ENCODE data around the gene SPTBN4. TPM values are rescaled to one million over a fixed set of nuclear protein-coding genes. Genes with fewer than 3 reads are reported as not detected.

SPTBN4 gene
- total RNA-seq: 10 to 100 TPM in 1 of 7 donors, 1 to 10 TPM in 6; 3.5 to 11.6 (median 7.3) TPM
- 1 to 10 TPM; 2.2 to 5.0 TPM for polyA plus RNA-seq
- long read RNA-seq, donor 1, partial matches to known transcripts: 2 of 4 reads
- long read RNA-seq, donor 1, other reads (novel, unspliced or antisense): 2 of 4 reads
- long read RNA-seq, donor 2: 0 reads
- long read RNA-seq, donor 3, full-length matches to known transcripts: 3 of 33 reads
- long read RNA-seq, donor 3, partial matches to known transcripts: 11 of 33 reads
- long read RNA-seq, donor 3, other reads (novel, unspliced or antisense): 19 of 33 reads

GRCh38 chr19:40466985-40467734 is at the start of gene SPTBN4:
TSS of gene SPTBN4 (plus strand) at chr19:40467001. CDS start at chr19:40472622, 5,621 bp downstream.
- peak; percentile 32 to 71 (median 63) for DNase-seq
- intact Hi-C loops (cut with DNase I): loop anchor here in 3 of 4 donors (10.0 kb wide), 3 partner anchors 108 to 138 kb away; partner anchors contain the start of genes LTBP4 (in 2 of the 3) and SHKBP1 (in 1 of the 3)
- 3 to 10% (median 3%) methylated on average over 11 to 87 of the region's 87 CpGs for WGBS, 3 donors

DNA sequence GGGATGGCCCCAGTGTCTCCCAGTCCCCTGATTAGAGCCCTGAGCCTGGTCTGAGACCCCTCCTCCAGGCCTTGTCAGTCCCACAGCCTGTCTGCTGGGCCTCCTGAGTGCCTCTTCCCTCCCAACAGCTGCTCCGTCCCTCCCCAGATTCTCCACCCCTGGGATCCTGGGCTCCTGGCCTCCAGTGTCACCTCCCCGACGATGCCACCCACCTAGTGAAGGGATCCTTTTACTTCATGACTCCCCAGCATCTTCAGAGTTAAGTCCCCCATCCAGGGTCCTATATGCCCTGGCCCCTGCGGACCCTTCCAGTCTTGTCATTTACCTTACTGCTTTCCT is 49.2 kb upstream of the SPTBN4 start:
- H3K27ac ChIP-seq: no peak overlapping the region
- no peaks in the 10 kb centered on the region for H3K4me1 ChIP-seq (ENCODE audit: insufficient read depth)
- no peaks in the 10 kb centered on the region for H3K36me3 ChIP-seq
- 73 to 80% (median 73%) methylated on average over 4 of the region's 4 CpGs for WGBS, 3 donors
- H3K4me3 ChIP-seq: no peak overlapping the region
- no peaks in the 10 kb centered on the region for H3K9me3 ChIP-seq
- no peaks in the 10 kb centered on the region for H3K27me3 ChIP-seq
- no peak for TF ChIP-seq CTCF (IDR thresholded peaks at IDR 0.05)
- TF ChIP-seq POLR2A (IDR thresholded peaks at IDR 0.05): no peak
- TF ChIP-seq EP300 (IDR thresholded peaks at IDR 0.05): no peak
- intact Hi-C loops (cut with DNase I): no loop called here
- no peak for DNase-seq

More at GRCh38 chr19:40466985-40467734, at the start of gene SPTBN4:
- no peaks in the 10 kb centered on the region for H3K27me3 ChIP-seq
- no peaks in the 10 kb centered on the region for H3K9me3 ChIP-seq
- H3K36me3 ChIP-seq: no peaks in the 10 kb centered on the region
- peak within 1 kb of the TSS; percentile 13 to 49 for H3K27ac ChIP-seq
- H3K4me3 ChIP-seq: peak within 1 kb of the TSS; percentile 46
- TF ChIP-seq EP300 (IDR thresholded peaks at IDR 0.05) (no peak), POLR2A (IDR thresholded peaks at IDR 0.05) (no peak), CTCF (IDR thresholded peaks at IDR 0.05) (no peak)
- peaks cover 8% of the 10 kb centered on the region for H3K4me1 ChIP-seq (ENCODE audit: insufficient read depth)

- peak overlapping the region in 1 of 2 donors; percentile 20 for H3K27ac ChIP-seq
- 85 to 98% (median 90%) methylated on average over 3 of the region's 3 CpGs for WGBS, 3 donors
- H3K27me3 ChIP-seq: no peaks in the 10 kb centered on the region
Observed at GRCh38 chr19:40418040-40418439, 48.8 kb upstream of the SPTBN4 start.

More at GRCh38 chr19:40418040-40418439, 48.8 kb upstream of the SPTBN4 start:
- DNase-seq: no peak
- TF ChIP-seq CTCF (IDR thresholded peaks at IDR 0.05) (no peak), EP300 (IDR thresholded peaks at IDR 0.05) (no peak), POLR2A (IDR thresholded peaks at IDR 0.05) (no peak)
- Histone ChIP-seq H3K36me3 (no peaks in the 10 kb centered on the region), H3K9me3 (no peaks in the 10 kb centered on the region), H3K4me1 (ENCODE audit: insufficient read depth) (no peaks in the 10 kb centered on the region), H3K4me3 (no peak overlapping the region)
- intact Hi-C loops (cut with DNase I): no loop called here

Data from ovary (tissue), 10 donors.